Stimulated activated CD8-positive, alpha-beta memory T cell treated with anti-CD3 and anti-CD28 coated beads, Interleukin-4, amount 100 ng/mL, for 24 hours (primary cell): ENCODE data around the gene HTT-AS.

Experiments
- DNase-seq: peaks from one replicate; pipeline ENCODE4 v3.0.0-alpha.2; 2020; ENCODE audit warnings: low read depth

The HTT-AS gene

GRCh38 chr4:3087115-3087797, 12.9 kb upstream of the HTT-AS start:
- no peak for DNase-seq

GRCh38 chr4:3085948-3086670, 11.8 kb upstream of the HTT-AS start:
- DNase-seq, result no peak

- no peak for DNase-seq
These were observed 9.4 kb upstream of the HTT-AS start for GRCh38 chr4:3083732-3084131.

GRCh38 chr4:3082925-3083515, 8.7 kb upstream of the HTT-AS start:
- no peak for DNase-seq

- DNase-seq, result no peak
These were observed 5.4 kb upstream of the HTT-AS start for GRCh38 chr4:3079694-3080123.

- DNase-seq, result no peak
These were observed 3.5 kb upstream of the HTT-AS start for GRCh38 chr4:3077796-3078195.

- no peak for DNase-seq
These were observed 1.3 kb upstream of the HTT-AS start for GRCh38 chr4:3075652-3075981.

- peak; percentile 28 for DNase-seq
These were observed 711 bp upstream of the HTT-AS start for GRCh38 chr4:3074846-3075651.

- DNase-seq, result no peak
These were observed 920 bp downstream of the HTT-AS start for GRCh38 chr4:3073158-3074077.

- no peak for DNase-seq
These were observed 2.5 kb downstream of the HTT-AS start for GRCh38 chr4:3071811-3072210.

- DNase-seq, result no peak
These were observed 3.4 kb downstream of the HTT-AS start for GRCh38 chr4:3070709-3071500.

GRCh38 chr4:3069661-3070199, 4.6 kb downstream of the HTT-AS start:
- no peak for DNase-seq

GRCh38 chr4:3067473-3068001, 6.8 kb downstream of the HTT-AS start:
- DNase-seq, result no peak

GRCh38 chr4:3066836-3067400, 7.4 kb downstream of the HTT-AS start:
- DNase-seq, result no peak

- no peak for DNase-seq
These were observed 8.8 kb downstream of the HTT-AS start for GRCh38 chr4:3065551-3065950.

- DNase-seq, result no peak
These were observed 11.9 kb downstream of the HTT-AS start for GRCh38 chr4:3062471-3062870.

GRCh38 chr4:3060946-3061345, 13.4 kb downstream of the HTT-AS start:
- DNase-seq, result no peak

- no peak for DNase-seq
These were observed 14.4 kb downstream of the HTT-AS start for GRCh38 chr4:3059943-3060342.

GRCh38 chr4:3054169-3054759, 20.1 kb downstream of the HTT-AS start:
- no peak for DNase-seq
